RWPE2 (cell line): Measurements from ENCODE around the gene RLN3.

Experiments used
- ATAC-seq: fragments of 200-7000 bp; cut with Tn5 transposase; 3 replicates; pipeline ENCODE4 v1.9.1; 2021; ENCODE audit warnings: low read depth
- DNase-seq: peaks from one replicate; pipeline ENCODE4 v3.0.0-alpha.2; 2020; ENCODE audit warnings: low spot score
- H3K27ac ChIP-seq: fragments of 450-650 bp; 2 replicates; pipeline ENCODE4 v1.5.1; 2017; ENCODE audit warnings: mild to moderate bottlenecking; ENCODE audit not compliant: poor library complexity, severe bottlenecking
- H3K27me3 ChIP-seq: fragments of 250-450 bp; sonication (Bioruptor Pico); 2 replicates; pipeline ENCODE4 v1.5.1; 2021; ENCODE audit warnings: mild to moderate bottlenecking, moderate library complexity; ENCODE audit not compliant: insufficient read depth, poor library complexity, severe bottlenecking
- H3K36me3 ChIP-seq: fragments of 250-450 bp; sonication (Bioruptor Pico); 2 replicates; pipeline ENCODE4 v1.5.1; 2020; ENCODE audit warnings: low read depth, mild to moderate bottlenecking, moderate library complexity
- H3K4me1 ChIP-seq: fragments of 250-450 bp; sonication (Bioruptor Pico); 2 replicates; pipeline ENCODE4 v1.5.1; 2021; ENCODE audit warnings: mild to moderate bottlenecking, moderate library complexity; ENCODE audit not compliant: insufficient read depth, poor library complexity, severe bottlenecking
- H3K4me3 ChIP-seq: fragments of 250-450 bp; sonication (Bioruptor Pico); 2 replicates; pipeline ENCODE4 v1.5.1; 2021; ENCODE audit warnings: mild to moderate bottlenecking, moderate library complexity; ENCODE audit not compliant: severe bottlenecking
- H3K9me3 ChIP-seq: fragments of 250-450 bp; sonication (Bioruptor Pico); 2 replicates; pipeline ENCODE4 v1.5.1; 2021; ENCODE audit warnings: mild to moderate bottlenecking, moderate library complexity; ENCODE audit not compliant: severe bottlenecking
- TF ChIP-seq, protein P1 (sequence below): fragments of 450-650 bp; IDR thresholded peaks from one replicate; pipeline ENCODE4 v1.5.1; 2017; ENCODE audit warnings: mild to moderate bottlenecking, moderate library complexity; ENCODE audit not compliant: poor library complexity, severe bottlenecking

RLN3 gene

DNA sequence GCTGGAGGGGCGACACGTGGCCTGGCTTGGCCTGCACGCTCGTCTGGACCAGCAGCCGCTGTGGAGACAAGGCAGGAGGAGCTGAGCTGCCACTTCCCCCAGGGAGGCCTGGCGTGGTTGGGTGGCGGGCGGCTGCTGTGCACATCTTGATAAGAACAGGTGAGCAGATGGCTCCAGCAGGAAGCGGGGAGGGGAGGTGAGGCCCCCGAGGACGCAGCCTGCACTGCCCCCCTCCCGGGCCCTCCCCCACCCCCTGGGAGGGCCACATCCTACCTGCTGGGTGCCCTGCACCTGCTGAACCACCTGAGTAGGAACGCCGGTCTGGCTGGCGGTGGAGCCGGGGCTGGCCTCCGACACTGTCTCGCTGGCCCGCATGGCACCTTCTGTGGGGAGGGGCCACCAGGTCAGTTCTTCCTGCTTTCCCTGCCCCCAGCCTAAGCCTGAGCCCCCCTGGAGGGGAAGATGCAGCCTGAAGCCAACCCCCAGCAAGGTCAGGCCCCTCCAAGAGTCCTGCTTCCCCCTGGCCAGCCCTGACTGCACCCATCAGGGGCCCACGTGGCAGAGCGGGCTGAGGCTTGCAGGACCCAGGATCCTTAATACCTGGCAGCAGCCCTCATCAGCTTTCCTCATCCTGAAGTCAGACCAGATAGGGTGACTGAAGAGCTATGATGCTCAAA lies 44.6 kb upstream of the RLN3 start:
- DNase-seq (no peak), ATAC-seq (no peak)
- Histone ChIP-seq H3K27me3 (no peaks in the 10 kb centered on the region), H3K4me1 (peaks cover 13% of the 10 kb centered on the region), H3K4me3 (no peak overlapping the region), H3K27ac (no peak overlapping the region), H3K9me3 (no peaks in the 10 kb centered on the region), H3K36me3 (no peaks in the 10 kb centered on the region)
- TF ChIP-seq, protein P1, sequence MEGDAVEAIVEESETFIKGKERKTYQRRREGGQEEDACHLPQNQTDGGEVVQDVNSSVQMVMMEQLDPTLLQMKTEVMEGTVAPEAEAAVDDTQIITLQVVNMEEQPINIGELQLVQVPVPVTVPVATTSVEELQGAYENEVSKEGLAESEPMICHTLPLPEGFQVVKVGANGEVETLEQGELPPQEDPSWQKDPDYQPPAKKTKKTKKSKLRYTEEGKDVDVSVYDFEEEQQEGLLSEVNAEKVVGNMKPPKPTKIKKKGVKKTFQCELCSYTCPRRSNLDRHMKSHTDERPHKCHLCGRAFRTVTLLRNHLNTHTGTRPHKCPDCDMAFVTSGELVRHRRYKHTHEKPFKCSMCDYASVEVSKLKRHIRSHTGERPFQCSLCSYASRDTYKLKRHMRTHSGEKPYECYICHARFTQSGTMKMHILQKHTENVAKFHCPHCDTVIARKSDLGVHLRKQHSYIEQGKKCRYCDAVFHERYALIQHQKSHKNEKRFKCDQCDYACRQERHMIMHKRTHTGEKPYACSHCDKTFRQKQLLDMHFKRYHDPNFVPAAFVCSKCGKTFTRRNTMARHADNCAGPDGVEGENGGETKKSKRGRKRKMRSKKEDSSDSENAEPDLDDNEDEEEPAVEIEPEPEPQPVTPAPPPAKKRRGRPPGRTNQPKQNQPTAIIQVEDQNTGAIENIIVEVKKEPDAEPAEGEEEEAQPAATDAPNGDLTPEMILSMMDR, result no peak

DNA sequence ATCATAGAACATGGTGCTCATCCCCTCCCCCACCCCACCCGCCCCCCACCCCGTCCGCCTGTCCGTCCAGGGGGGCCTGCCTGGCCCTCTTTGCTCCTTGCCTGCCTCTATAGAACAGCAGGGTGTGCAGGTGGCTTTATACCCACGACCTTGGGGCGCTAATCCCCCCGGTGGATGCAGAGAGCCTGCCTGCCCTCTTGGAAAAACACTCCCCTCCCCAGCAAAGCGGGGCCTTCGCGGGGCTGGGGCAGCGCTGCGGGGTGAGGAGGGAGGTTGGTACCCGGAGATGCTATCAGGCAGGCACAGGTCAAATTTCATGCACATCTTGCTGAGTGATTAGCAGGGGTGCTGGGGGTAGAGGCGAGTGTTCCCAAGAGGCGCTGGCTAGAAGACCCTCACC lies 43.8 kb upstream of the RLN3 start:
- Histone ChIP-seq H3K36me3 (no peaks in the 10 kb centered on the region), H3K27ac (no peak overlapping the region), H3K4me1 (peaks cover 13% of the 10 kb centered on the region), H3K27me3 (no peaks in the 10 kb centered on the region), H3K9me3 (no peaks in the 10 kb centered on the region), H3K4me3 (no peak overlapping the region)
- TF ChIP-seq, protein P1, result no peak
- ATAC-seq (no peak), DNase-seq (no peak)

- H3K4me3 ChIP-seq, result no peak overlapping the region
- no peaks in the 10 kb centered on the region for H3K9me3 ChIP-seq
- ATAC-seq (no peak), DNase-seq (no peak)
- H3K4me1 ChIP-seq, result peaks cover 13% of the 10 kb centered on the region
- H3K27me3 ChIP-seq, result no peaks in the 10 kb centered on the region
- H3K36me3 ChIP-seq, result no peaks in the 10 kb centered on the region
- H3K27ac ChIP-seq, result no peak overlapping the region
- TF ChIP-seq, protein P1, result no peak
Measured at GRCh38 chr19:13984875-13985741, 42.8 kb upstream of the RLN3 start.

GRCh38 chr19:13985771-13986347 lies 42.1 kb upstream of the RLN3 start:
- H3K4me3 ChIP-seq, result no peak overlapping the region
- H3K9me3 ChIP-seq, result no peaks in the 10 kb centered on the region
- H3K4me1 ChIP-seq, result peaks cover 13% of the 10 kb centered on the region
- TF ChIP-seq, protein P1, result no peak
- ATAC-seq, result peak; percentile 20; the same call in 1 of the 3 replicates
- no peaks in the 10 kb centered on the region for H3K36me3 ChIP-seq
- no peaks in the 10 kb centered on the region for H3K27me3 ChIP-seq
- DNase-seq, result no peak
- H3K27ac ChIP-seq, result no peak overlapping the region
